B cell (primary cell): ENCODE measurements around the gene CAMTA2. TPM values are rescaled to one million over a fixed set of nuclear protein-coding genes. Genes with fewer than 3 reads are reported as not detected.

ENCODE experiments used
- ATAC-seq: fragments of 200-7000 bp; cut with Tn5 transposase; one replicate; pipeline ENCODE4 v1.10.0; 2021; ENCODE audit warnings: low read depth, mild to moderate bottlenecking, moderate number of reproducible peaks, moderate library complexity
- CTCF ChIA-PET: fragments of 350-600 bp; sonication (Branson Sonifier 250); formaldehyde crosslinking; loops from one replicate; lab custom pipeline; 2021; ENCODE audit warnings: antibody characterized with exemption, inconsistent platforms; lab: Charles Lee
- POLR2A ChIA-PET: fragments of 350-600 bp; sonication (Branson Sonifier 250); formaldehyde crosslinking; loops from one replicate; lab custom pipeline; 2021; ENCODE audit warnings: antibody characterized with exemption; lab: Charles Lee
- DNase-seq: peaks from one replicate; pipeline ENCODE4 v3.0.0; 2013
- H2AFZ ChIP-seq: 2 replicates; pipeline ENCODE4 v1.6.1; 2012; ENCODE audit warnings: mild to moderate bottlenecking, low read depth, low read length; ENCODE audit not compliant: insufficient read depth, poor library complexity, severe bottlenecking
- H3K27ac ChIP-seq, 2 donors: 1 replicate in 1 of 2; 2 replicates in 1 of 2; pipeline ENCODE4 v1.5.1; 2012 to 2013; ENCODE audit warnings: low read length in 2 of 2, mild to moderate bottlenecking in 2 of 2, moderate library complexity in 1 of 2
- H3K27me3 ChIP-seq, 4 experiments: fragments of 200-600 bp in 1 of 4; sonication (generic) in 1 of 4; replicated peaks in 1 of 4; 1 replicate in 2 of 4; 2 replicates in 2 of 4; pipeline versions ENCODE4 v1.6.1 to v1.7.0; 2013 to 2016; ENCODE audit warnings: low read length in 3 of 4, mild to moderate bottlenecking in 2 of 4, mixed read lengths in 1 of 4, moderate library complexity in 1 of 4; ENCODE audit not compliant: insufficient read depth in 4 of 4, control insufficient read depth in 3 of 4; ENCODE audit errors: control extremely low read depth in 1 of 4
- H3K36me3 ChIP-seq, 2 experiments: replicated peaks in 1 of 2; 1 replicate in 1 of 2; 2 replicates in 1 of 2; pipeline versions ENCODE4 v1.6.1 to v1.7.1; 2013; ENCODE audit warnings: low read length in 1 of 2; ENCODE audit not compliant: insufficient read depth in 2 of 2, control insufficient read depth in 1 of 2; ENCODE audit errors: control extremely low read depth in 1 of 2, extremely low read depth in 1 of 2
- H3K4me1 ChIP-seq, 2 donors: fragments of 200-600 bp in 1 of 2; sonication (generic) in 1 of 2; 1 replicate in 1 of 2; 2 replicates in 1 of 2; pipeline versions ENCODE4 v1.5.1 to v1.6.1; 2013 to 2017; ENCODE audit warnings: low read length in 2 of 2; ENCODE audit not compliant: control insufficient read depth in 2 of 2, insufficient read depth in 2 of 2
- H3K4me2 ChIP-seq: replicated peaks from 2 replicates; pipeline ENCODE3; 2012; ENCODE audit warnings: mild to moderate bottlenecking, low read depth, low read length; ENCODE audit not compliant: poor library complexity, severe bottlenecking
- H3K4me3 ChIP-seq, 5 experiments: fragments of 200-600 bp in 1 of 5; sonication (generic) in 1 of 5; 1 replicate in 3 of 5; 2 replicates in 2 of 5; pipeline versions ENCODE4 v1.5.1 to v1.7.0; 2011 to 2016; ENCODE audit warnings: low read length in 4 of 5, mild to moderate bottlenecking in 4 of 5, low read depth in 2 of 5, control low read depth in 1 of 5, moderate library complexity in 1 of 5; ENCODE audit not compliant: insufficient read depth in 1 of 5; ENCODE audit errors: control extremely low read depth in 1 of 5, extremely low read depth in 1 of 5
- H3K79me2 ChIP-seq: fragments of 200-600 bp; sonication (generic); one replicate; pipeline ENCODE4 v1.6.0; 2016; ENCODE audit warnings: low read length; ENCODE audit not compliant: control insufficient read depth, insufficient read depth
- H3K9ac ChIP-seq: fragments of 200-600 bp; sonication (generic); 2 replicates; pipeline ENCODE4 v1.6.1; 2017; ENCODE audit warnings: mild to moderate bottlenecking, low read length, moderate library complexity
- H3K9me3 ChIP-seq, 3 donors: one replicate each; pipeline versions ENCODE4 v1.6.1 to v1.7.1; 2013; ENCODE audit warnings: low read length in 2 of 3; ENCODE audit not compliant: control insufficient read depth in 2 of 3, insufficient read depth in 1 of 3; ENCODE audit errors: control extremely low read depth in 1 of 3
- H4K20me1 ChIP-seq: 2 replicates; pipeline ENCODE4 v1.6.0; 2012; ENCODE audit warnings: mild to moderate bottlenecking, low read length; ENCODE audit not compliant: insufficient read depth, control insufficient read depth, poor library complexity, severe bottlenecking
- H3K27ac Mint-ChIP-seq: one replicate; pipeline ENCODE4 v1.8.0; 2021; ENCODE audit warnings: mixed read lengths
- H3K27me3 Mint-ChIP-seq: one replicate; pipeline ENCODE4 v1.8.0; 2021; ENCODE audit warnings: mixed read lengths
- H3K4me1 Mint-ChIP-seq: one replicate; pipeline ENCODE4 v1.8.0; 2021; ENCODE audit warnings: mixed read lengths
- H3K4me3 Mint-ChIP-seq: one replicate; pipeline ENCODE4 v1.8.0; 2021; ENCODE audit warnings: mixed read lengths
- H3K9me3 Mint-ChIP-seq: one replicate; pipeline ENCODE4 v1.8.0; 2022; ENCODE audit warnings: mixed read lengths; ENCODE audit not compliant: insufficient read depth
- EZH2 ChIP-seq: IDR thresholded peaks from 2 replicates; pipeline ENCODE4 v1.6.1; 2012; ENCODE audit warnings: borderline replicate concordance, low read depth, mild to moderate bottlenecking, moderate library complexity, low read length; ENCODE audit not compliant: insufficient read depth, poor library complexity, severe bottlenecking
- WGBS: methylation state at CpG from one replicate; pipeline ENCODE4 v1.1.5; 2013; ENCODE audit warnings: missing lambda C conversion rate; ENCODE audit not compliant: insufficient coverage; 5-methylcytosine and 5-hydroxymethylcytosine counted together
- intact Hi-C: fragments of 100-400 bp; cut with micrococcal nuclease; formaldehyde crosslinking; loops from one replicate; pipeline ENCODE4 v1.10.0; 2022
- polyA plus RNA-seq: library from polyadenylated mRNA; depleted of rRNA; stranded (reverse); fragments of >200 nt; gene quantifications from 2 replicates; pipeline ENCODE4 v1.2.3, GENCODE V29; 2012
- total RNA-seq, 2 donors: library from RNA; stranded (reverse); fragments of 120-200 nt in 1 of 2; gene quantifications; 1 replicate in 1 of 2; 2 replicates in 1 of 2; pipeline versions ENCODE4 v1.2.3 to v1.2.4, GENCODE V29; 2013 to 2022
- TF ChIP-seq, protein P1 (sequence below): fragments of 200-600 bp; IDR thresholded peaks from one replicate; pipeline ENCODE4 v1.8.0; 2022; ENCODE audit warnings: antibody characterized with exemption, mild to moderate bottlenecking

The CAMTA2 gene
- total and polyA plus RNA-seq, 2 donors (not counting 1 experiment from before 2014, with no cell fraction given), result 48.3 to 57.9 TPM

GRCh38 chr17:4987767-4988567 is 492 bp upstream of the CAMTA2 start:
- TF ChIP-seq EZH2, result no peak
- TF ChIP-seq, protein P1, sequence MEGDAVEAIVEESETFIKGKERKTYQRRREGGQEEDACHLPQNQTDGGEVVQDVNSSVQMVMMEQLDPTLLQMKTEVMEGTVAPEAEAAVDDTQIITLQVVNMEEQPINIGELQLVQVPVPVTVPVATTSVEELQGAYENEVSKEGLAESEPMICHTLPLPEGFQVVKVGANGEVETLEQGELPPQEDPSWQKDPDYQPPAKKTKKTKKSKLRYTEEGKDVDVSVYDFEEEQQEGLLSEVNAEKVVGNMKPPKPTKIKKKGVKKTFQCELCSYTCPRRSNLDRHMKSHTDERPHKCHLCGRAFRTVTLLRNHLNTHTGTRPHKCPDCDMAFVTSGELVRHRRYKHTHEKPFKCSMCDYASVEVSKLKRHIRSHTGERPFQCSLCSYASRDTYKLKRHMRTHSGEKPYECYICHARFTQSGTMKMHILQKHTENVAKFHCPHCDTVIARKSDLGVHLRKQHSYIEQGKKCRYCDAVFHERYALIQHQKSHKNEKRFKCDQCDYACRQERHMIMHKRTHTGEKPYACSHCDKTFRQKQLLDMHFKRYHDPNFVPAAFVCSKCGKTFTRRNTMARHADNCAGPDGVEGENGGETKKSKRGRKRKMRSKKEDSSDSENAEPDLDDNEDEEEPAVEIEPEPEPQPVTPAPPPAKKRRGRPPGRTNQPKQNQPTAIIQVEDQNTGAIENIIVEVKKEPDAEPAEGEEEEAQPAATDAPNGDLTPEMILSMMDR, result no peak
- no peaks in the 10 kb centered on the region for H3K27me3 ChIP-seq
- CTCF ChIA-PET, result interaction anchor here (0.7 to 5.9 kb wide), 12 partner anchors 9 to 324 kb away, joined by 3 to 35 read pairs (median 4); partner anchors contain the start of genes INCA1, KIF1C, PFN1 and RNF167
- H2AFZ ChIP-seq, result peak overlapping the region; percentile 96
- H3K9me3 Mint-ChIP-seq, result no peaks in the 10 kb centered on the region
- H3K4me3 ChIP-seq, result peak overlapping the region; percentile 67 to 96 (median 81)
- DNase-seq (peak; percentile 61), ATAC-seq (peak; percentile 39)
- H3K27ac Mint-ChIP-seq, result peak overlapping the region; percentile 90
- peaks cover 31% of the 10 kb centered on the region for H3K4me1 Mint-ChIP-seq
- H4K20me1 ChIP-seq, result no peaks in the 10 kb centered on the region
- intact Hi-C loops, result loop anchor here (1.0 to 5.0 kb wide), 5 partner anchors 9 to 124 kb away; partner anchors contain the start of genes INCA1, KIF1C, SPAG7 and ZNF232
- H3K4me1 ChIP-seq, result peaks cover 21 to 28% of the 10 kb centered on the region in 2 donors
- H3K9me3 ChIP-seq, result no peaks in the 10 kb centered on the region
- H3K27me3 Mint-ChIP-seq, result no peaks in the 10 kb centered on the region
- peak overlapping the region; percentile 84 to 90 for H3K27ac ChIP-seq
- H3K4me2 ChIP-seq, result peak overlapping the region; percentile 95
- POLR2A ChIA-PET, result interaction anchor here (0.6 to 3.1 kb wide), 9 partner anchors 9 to 621 kb away, joined by 3 to 11 read pairs (median 6); partner anchors contain the start of genes INCA1, KIF1C, RNF167 and SLC25A11
- H3K79me2 ChIP-seq, result peaks cover 6% of the 10 kb centered on the region
- 1% methylated on average over 28 of the region's 30 CpGs for WGBS
- peak overlapping the region; percentile 88 for H3K9ac ChIP-seq
- H3K36me3 ChIP-seq, result peaks cover 0 to 4% of the 10 kb centered on the region in 2 experiments
- H3K4me3 Mint-ChIP-seq, result peak overlapping the region; percentile 91
